ENCODE results near the gene OR2T11.
"Not testable (repeated sequence)": the region's sequence is repeated elsewhere in the genome, so short reads cannot be mapped to it uniquely, and the experiment has no call there.

OR2T11 gene

DNA sequence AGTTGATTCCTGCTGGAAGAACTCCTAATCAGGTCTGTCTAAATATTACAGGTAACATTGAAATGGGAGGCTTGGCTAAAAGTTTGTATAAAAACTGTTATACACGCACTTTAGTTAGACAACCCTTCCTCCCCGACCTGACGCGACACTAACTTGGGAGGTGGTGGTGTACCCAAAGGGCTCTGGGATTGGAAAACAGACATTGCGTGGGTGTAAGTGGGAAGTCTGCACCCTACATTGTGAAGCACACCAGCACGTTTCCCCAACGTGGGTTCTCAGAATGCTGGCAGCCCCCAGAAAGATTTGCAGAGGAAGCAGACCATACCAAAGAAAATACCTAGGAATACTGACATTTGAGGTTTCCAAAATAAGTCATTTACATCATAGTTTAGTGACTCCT is 16.8 kb downstream of the OR2T11 start:
- DNase-seq, result no peak

- no peak for DNase-seq
Observed at GRCh38 chr1:248613742-248614141, 21.1 kb downstream of the OR2T11 start.

GRCh38 chr1:248611883-248612414 is 22.9 kb downstream of the OR2T11 start:
- peak; percentile 6 for DNase-seq

DNA sequence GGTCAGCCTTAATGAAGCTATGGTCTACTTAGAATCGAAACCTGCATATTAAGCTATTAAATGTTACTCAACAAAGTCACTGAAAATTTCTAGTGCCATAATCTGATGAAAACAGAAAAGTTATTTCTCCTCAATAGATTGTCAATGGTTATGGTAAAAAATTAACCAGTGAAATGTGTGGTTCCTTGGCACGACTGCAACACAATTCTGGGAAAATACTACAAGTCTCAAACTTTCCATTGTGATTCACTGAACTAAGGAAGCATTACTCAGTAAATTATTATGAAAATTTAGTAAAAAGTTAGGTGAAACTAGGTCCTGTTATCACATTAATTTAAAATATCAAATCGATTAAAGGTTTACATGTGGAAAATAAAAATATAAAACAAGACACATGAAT is 24.6 kb downstream of the OR2T11 start:
- no peak for DNase-seq

GRCh38 chr1:248599396-248599795 is 35.5 kb downstream of the OR2T11 start:
- DNase-seq, result no peak

DNA sequence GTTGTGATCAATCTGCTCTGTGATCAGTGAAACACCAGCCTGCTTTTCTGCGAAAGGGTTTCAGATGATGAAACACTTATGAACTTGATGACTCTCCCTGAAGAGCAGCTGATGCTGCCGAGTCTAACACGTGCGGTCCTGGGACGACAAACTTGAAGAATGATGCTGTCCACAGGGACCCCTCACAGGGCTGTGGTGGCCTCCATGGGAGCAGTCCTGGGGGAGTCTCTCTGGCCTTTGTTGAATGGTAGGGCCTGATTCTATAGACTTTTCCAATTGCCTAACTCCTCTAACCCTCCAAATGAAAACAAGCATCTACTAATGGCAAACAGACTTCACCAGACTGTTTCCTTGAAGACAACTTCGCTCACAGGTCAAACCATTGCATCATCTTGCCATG is 37.3 kb downstream of the OR2T11 start, which contains the start of gene OR2T10:
Gene OR2T10, minus strand, starts transcription at position 112 of the 400 bp plus-strand sequence. CDS start 3,932 bp downstream, outside the sequence.
- DNase-seq, result no peak

GRCh38 chr1:248596615-248597014 is 38.3 kb downstream of the OR2T11 start:
- peak; percentile 7 for DNase-seq

- DNase-seq, result no peak
Observed at GRCh38 chr1:248593226-248593625, 41.7 kb downstream of the OR2T11 start.

- DNase-seq, result no peak
Observed at GRCh38 chr1:248592655-248593054, 42.2 kb downstream of the OR2T11 start.

DNA sequence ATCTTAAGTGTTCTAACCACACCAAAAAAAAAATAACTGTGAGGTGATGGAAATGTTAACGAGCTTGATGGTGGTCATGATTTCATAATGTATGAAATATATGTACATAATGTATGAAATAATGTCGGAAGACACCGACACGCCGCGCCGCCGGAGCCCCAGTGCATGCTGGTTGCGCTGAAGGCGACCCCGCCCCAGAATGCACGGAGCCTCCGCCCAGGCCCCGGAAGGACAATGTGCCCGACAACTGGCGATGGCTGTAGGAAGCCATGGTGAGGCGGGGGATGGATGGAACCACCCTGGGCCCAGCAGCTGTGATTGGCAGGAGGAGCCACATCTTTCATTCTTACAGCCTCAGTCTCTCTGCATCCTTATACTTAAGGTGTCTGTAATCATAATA is 44.8 kb downstream of the OR2T11 start:
- no peak for DNase-seq

DNA sequence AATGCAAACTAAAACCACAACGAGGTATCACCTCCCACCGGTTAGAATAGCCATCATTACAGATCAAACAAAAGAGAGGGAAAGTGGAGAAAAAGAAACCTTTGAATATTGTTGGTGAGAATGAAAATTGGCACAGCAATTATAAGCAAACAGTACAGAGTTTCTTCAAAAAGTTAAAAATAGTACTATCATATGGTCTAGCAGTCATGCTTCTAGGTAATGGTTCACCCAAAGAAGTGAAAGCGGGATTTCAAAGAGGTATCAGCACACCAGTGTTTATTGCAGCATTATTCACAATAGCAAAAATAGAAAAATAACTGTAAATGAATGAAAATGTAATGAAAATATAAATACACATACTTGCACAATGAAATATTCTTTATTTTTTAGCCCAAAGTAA is 45.6 kb downstream of the OR2T11 start:
- no peak for DNase-seq

- no peak for DNase-seq
Observed at GRCh38 chr1:248585266-248585665, 49.6 kb downstream of the OR2T11 start.

GRCh38 chr1:248576260-248576980 is 58.5 kb downstream of the OR2T11 start:
- DNase-seq, result no peak

- not testable (repeated sequence) for DNase-seq
Observed at GRCh38 chr1:248574657-248575056, 60.2 kb downstream of the OR2T11 start, which contains the start of gene OR2T34. OR2T34 (minus strand) TSS chr1:248574757; CDS start chr1:248574757, 0 bp downstream.

GRCh38 chr1:248573856-248574255 is 61.0 kb downstream of the OR2T11 start:
- not testable (repeated sequence) for DNase-seq
